Fibroblast of lung (primary cell): ENCODE results near the gene FILIP1L.

ENCODE experiments used
- CTCF ChIP-seq, 2 donors: IDR thresholded peaks in 1 of 2; conservative IDR thresholded peaks in 1 of 2; 1 replicate in 1 of 2; 2 replicates in 1 of 2; pipeline ENCODE4 v1.5.1; 2011 to 2012; ENCODE audit warnings: low read length in 2 of 2, control low read depth in 1 of 2, inconsistent platforms in 1 of 2, low read depth in 1 of 2, mild to moderate bottlenecking in 1 of 2
- EZH2 ChIP-seq: IDR thresholded peaks from 2 replicates; pipeline ENCODE4 v1.5.1; 2012; ENCODE audit warnings: low read length, control low read depth, mild to moderate bottlenecking; ENCODE audit errors: missing control alignments

- TF ChIP-seq CTCF (conservative IDR thresholded peaks at IDR 0.05 in 1 of 2, IDR thresholded peaks at IDR 0.05 in 1 of 2; ENCODE audit: low read depth in 1 of 2, low read length in 2 of 2), result no peak
- TF ChIP-seq EZH2, result no peak
Measured at GRCh38 chr3:100129941-100130340, 15.6 kb upstream of the FILIP1L start.
